ENCODE data around the gene APP.
"Not testable (repeated sequence)": the region's sequence is repeated elsewhere in the genome, so short reads cannot be mapped to it uniquely, and the experiment has no call there.

APP gene

DNA sequence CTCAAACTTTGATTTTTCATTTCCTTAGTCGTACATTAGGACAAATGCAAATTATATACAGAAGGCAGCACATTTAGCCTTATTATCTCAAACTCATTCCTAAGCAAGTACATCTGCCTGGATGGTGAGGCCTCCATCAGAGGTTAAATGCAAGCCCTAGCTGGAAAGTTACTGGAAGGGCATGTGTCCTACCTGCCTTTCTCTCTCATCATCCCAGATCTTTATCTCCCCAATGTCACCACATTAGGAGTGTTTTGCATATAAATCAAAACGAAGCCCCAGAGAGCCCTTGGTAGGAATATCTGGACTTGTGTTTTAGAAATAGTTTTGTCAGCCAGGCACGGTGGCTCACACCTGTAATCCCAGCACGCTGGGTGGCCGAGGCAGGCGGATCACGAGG, 35.0 kb downstream of the APP start:
- ATAC-seq (ENCODE audit: insufficient read depth, low read depth) = no peak
- Histone ChIP-seq H3K9me3 (ENCODE audit: insufficient read depth, low read length, severe bottlenecking) (no peaks in the 10 kb centered on the region), H3K27ac (ENCODE audit: low read length) (no peak overlapping the region), H3K4me2 (ENCODE audit: insufficient read depth, low read length) (no peak overlapping the region), H3K4me3 (ENCODE audit: low read depth in 1 of 2, low read length in 2 of 2) (no peak overlapping the region), H3K4me1 (ENCODE audit: insufficient read depth, low read length) (peaks cover 24% of the 10 kb centered on the region), H3K27me3 (ENCODE audit: insufficient read depth, low read length, poor library complexity) (no peaks in the 10 kb centered on the region), H2AFZ (ENCODE audit: low read depth, low read length) (no peak overlapping the region), H4K20me1 (ENCODE audit: insufficient read depth, low read length) (no peaks in the 10 kb centered on the region), H3K36me3 (ENCODE audit: insufficient read depth, low read length) (no peaks in the 10 kb centered on the region), H3K9ac (ENCODE audit: low read depth, low read length) (no peak overlapping the region), H3K79me2 (ENCODE audit: insufficient read depth, low read length) (peaks cover 4% of the 10 kb centered on the region; the same call in 1 of the 2 replicates)
- TF ChIP-seq EZH2 (IDR thresholded peaks at IDR 0.05; ENCODE audit: borderline replicate concordance, low read depth, low read length, severe bottlenecking) = no peak
- TF ChIP-seq, protein P1, sequence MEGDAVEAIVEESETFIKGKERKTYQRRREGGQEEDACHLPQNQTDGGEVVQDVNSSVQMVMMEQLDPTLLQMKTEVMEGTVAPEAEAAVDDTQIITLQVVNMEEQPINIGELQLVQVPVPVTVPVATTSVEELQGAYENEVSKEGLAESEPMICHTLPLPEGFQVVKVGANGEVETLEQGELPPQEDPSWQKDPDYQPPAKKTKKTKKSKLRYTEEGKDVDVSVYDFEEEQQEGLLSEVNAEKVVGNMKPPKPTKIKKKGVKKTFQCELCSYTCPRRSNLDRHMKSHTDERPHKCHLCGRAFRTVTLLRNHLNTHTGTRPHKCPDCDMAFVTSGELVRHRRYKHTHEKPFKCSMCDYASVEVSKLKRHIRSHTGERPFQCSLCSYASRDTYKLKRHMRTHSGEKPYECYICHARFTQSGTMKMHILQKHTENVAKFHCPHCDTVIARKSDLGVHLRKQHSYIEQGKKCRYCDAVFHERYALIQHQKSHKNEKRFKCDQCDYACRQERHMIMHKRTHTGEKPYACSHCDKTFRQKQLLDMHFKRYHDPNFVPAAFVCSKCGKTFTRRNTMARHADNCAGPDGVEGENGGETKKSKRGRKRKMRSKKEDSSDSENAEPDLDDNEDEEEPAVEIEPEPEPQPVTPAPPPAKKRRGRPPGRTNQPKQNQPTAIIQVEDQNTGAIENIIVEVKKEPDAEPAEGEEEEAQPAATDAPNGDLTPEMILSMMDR (IDR thresholded peaks at IDR 0.05; ENCODE audit: borderline replicate concordance, extremely low read depth, low read length, poor library complexity, severe bottlenecking) = no peak
- DNase-seq = no peak

DNA sequence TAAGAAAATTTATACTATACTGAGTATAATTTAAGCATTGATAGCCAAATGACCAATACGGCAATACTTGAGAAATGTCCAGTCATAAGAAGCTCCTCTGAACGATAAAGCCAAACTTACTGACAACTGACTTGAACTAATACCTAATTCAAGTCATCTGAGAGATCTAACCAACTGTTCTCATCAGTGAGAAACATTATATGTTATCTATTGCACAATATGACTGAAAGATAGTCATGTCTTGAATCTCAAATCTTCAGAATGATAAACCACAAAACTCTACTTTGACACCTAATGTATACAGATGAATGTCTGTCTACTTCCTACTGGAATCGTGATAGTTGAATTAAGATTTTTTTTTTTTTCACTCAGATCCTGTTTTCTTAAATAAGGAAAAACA, 39.0 kb downstream of the APP start:
- peaks cover 10% of the 10 kb centered on the region for H3K4me1 ChIP-seq (ENCODE audit: insufficient read depth, low read length)
- H3K36me3 ChIP-seq (ENCODE audit: insufficient read depth, low read length) = no peaks in the 10 kb centered on the region
- H3K9me3 ChIP-seq (ENCODE audit: insufficient read depth, low read length, severe bottlenecking) = no peaks in the 10 kb centered on the region
- no peak overlapping the region for H3K9ac ChIP-seq (ENCODE audit: low read depth, low read length)
- DNase-seq (no peak), ATAC-seq (ENCODE audit: insufficient read depth, low read depth) (no peak)
- no peaks in the 10 kb centered on the region for H3K27me3 ChIP-seq (ENCODE audit: insufficient read depth, low read length, poor library complexity)
- no peaks in the 10 kb centered on the region for H4K20me1 ChIP-seq (ENCODE audit: insufficient read depth, low read length)
- no peak overlapping the region for H2AFZ ChIP-seq (ENCODE audit: low read depth, low read length)
- TF ChIP-seq EZH2 (IDR thresholded peaks at IDR 0.05; ENCODE audit: borderline replicate concordance, low read depth, low read length, severe bottlenecking) = no peak
- TF ChIP-seq, protein P1 (IDR thresholded peaks at IDR 0.05; ENCODE audit: borderline replicate concordance, extremely low read depth, low read length, poor library complexity, severe bottlenecking) = no peak
- H3K4me2 ChIP-seq (ENCODE audit: insufficient read depth, low read length) = no peak overlapping the region
- H3K27ac ChIP-seq (ENCODE audit: low read length) = no peak overlapping the region
- no peak overlapping the region for H3K4me3 ChIP-seq (ENCODE audit: low read depth in 1 of 2, low read length in 2 of 2)
- H3K79me2 ChIP-seq (ENCODE audit: insufficient read depth, low read length) = peaks cover 4% of the 10 kb centered on the region; the same call in 1 of the 2 replicates

DNA sequence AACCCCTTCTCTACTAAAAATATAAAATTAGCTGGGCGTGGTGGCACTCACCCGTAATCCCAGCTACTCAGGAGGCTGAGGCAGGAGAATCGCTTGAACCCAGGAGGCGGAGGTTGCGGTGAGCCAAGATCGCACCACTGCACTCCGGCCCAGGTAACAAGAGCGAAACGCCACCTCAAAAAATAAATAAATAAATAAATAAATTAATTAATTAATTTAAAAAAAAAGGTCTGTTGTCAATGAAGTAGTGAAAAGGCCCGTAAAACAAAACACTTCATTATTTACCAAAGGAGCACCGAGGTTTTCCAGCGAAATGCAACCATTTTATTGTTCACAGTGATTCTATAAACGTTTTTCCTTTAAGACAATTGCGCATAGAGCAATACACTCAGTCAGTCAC, 39.5 kb downstream of the APP start:
- not testable (repeated sequence) for H3K9me3 ChIP-seq (ENCODE audit: insufficient read depth, low read length, severe bottlenecking); ATAC-seq (ENCODE audit: insufficient read depth, low read depth); H3K4me3 ChIP-seq (ENCODE audit: low read depth in 1 of 2, low read length in 2 of 2); H3K9ac ChIP-seq (ENCODE audit: low read depth, low read length); H3K4me2 ChIP-seq (ENCODE audit: insufficient read depth, low read length); H2AFZ ChIP-seq (ENCODE audit: low read depth, low read length); DNase-seq; H4K20me1 ChIP-seq (ENCODE audit: insufficient read depth, low read length); H3K79me2 ChIP-seq (ENCODE audit: insufficient read depth, low read length); H3K27ac ChIP-seq (ENCODE audit: low read length); H3K4me1 ChIP-seq (ENCODE audit: insufficient read depth, low read length); H3K36me3 ChIP-seq (ENCODE audit: insufficient read depth, low read length); H3K27me3 ChIP-seq (ENCODE audit: insufficient read depth, low read length, poor library complexity)

DNA sequence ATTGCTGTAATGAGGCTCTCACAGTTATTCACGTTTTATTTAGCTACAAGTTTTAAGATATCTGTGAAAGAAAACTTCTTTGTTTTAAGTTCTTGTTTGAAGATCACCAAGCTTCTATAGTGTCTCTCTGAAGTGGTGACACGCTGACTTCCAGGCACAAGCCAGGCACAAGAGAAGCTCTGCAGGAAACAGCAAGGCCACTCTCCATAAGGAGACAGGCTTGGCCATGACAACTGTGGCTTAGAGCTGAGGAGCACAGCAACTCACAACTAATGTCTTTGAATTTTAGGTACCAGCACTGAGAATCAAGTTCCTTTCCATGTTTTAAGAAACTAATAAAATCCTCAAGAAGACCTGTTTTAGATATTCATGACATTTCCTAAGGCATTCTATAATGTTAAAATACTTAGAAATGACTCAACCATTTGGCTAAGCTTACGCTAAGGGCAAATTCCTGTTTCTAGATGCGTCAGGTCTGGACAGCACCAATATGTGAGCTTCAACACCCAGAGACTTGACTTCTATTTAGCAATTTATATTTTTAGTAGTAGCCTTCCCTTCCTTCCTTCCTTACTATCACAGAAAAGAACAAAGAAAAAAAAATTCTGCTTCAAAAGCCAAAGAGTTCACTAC, 40.2 kb downstream of the APP start:
- Histone ChIP-seq H3K9ac (ENCODE audit: low read depth, low read length) (no peak overlapping the region), H3K4me2 (ENCODE audit: insufficient read depth, low read length) (no peak overlapping the region), H3K27me3 (ENCODE audit: insufficient read depth, low read length, poor library complexity) (no peaks in the 10 kb centered on the region), H3K36me3 (ENCODE audit: insufficient read depth, low read length) (no peaks in the 10 kb centered on the region), H4K20me1 (ENCODE audit: insufficient read depth, low read length) (no peaks in the 10 kb centered on the region), H2AFZ (ENCODE audit: low read depth, low read length) (no peak overlapping the region), H3K27ac (ENCODE audit: low read length) (no peak overlapping the region), H3K9me3 (ENCODE audit: insufficient read depth, low read length, severe bottlenecking) (no peaks in the 10 kb centered on the region), H3K4me3 (ENCODE audit: low read depth in 1 of 2, low read length in 2 of 2) (no peak overlapping the region), H3K4me1 (ENCODE audit: insufficient read depth, low read length) (peaks cover 6% of the 10 kb centered on the region), H3K79me2 (ENCODE audit: insufficient read depth, low read length) (no peaks in the 10 kb centered on the region; the same call in 1 of the 2 replicates)
- ATAC-seq (ENCODE audit: insufficient read depth, low read depth) = no peak
- no peak for DNase-seq
- TF ChIP-seq, protein P1 (IDR thresholded peaks at IDR 0.05; ENCODE audit: borderline replicate concordance, extremely low read depth, low read length, poor library complexity, severe bottlenecking) = no peak
- no peak for TF ChIP-seq EZH2 (IDR thresholded peaks at IDR 0.05; ENCODE audit: borderline replicate concordance, low read depth, low read length, severe bottlenecking)
